ENCODE measurements around the gene DOK3. TPM values are rescaled to one million over a fixed set of nuclear protein-coding genes. Genes with fewer than 3 reads are reported as not detected.
A peak's percentile ranks its signal among the peaks of the same experiment; 100 is the strongest.

DOK3 gene
- total RNA-seq, 4 donors from 2014 or later = 2.1 to 52.0 (median 5.5) TPM

DNA sequence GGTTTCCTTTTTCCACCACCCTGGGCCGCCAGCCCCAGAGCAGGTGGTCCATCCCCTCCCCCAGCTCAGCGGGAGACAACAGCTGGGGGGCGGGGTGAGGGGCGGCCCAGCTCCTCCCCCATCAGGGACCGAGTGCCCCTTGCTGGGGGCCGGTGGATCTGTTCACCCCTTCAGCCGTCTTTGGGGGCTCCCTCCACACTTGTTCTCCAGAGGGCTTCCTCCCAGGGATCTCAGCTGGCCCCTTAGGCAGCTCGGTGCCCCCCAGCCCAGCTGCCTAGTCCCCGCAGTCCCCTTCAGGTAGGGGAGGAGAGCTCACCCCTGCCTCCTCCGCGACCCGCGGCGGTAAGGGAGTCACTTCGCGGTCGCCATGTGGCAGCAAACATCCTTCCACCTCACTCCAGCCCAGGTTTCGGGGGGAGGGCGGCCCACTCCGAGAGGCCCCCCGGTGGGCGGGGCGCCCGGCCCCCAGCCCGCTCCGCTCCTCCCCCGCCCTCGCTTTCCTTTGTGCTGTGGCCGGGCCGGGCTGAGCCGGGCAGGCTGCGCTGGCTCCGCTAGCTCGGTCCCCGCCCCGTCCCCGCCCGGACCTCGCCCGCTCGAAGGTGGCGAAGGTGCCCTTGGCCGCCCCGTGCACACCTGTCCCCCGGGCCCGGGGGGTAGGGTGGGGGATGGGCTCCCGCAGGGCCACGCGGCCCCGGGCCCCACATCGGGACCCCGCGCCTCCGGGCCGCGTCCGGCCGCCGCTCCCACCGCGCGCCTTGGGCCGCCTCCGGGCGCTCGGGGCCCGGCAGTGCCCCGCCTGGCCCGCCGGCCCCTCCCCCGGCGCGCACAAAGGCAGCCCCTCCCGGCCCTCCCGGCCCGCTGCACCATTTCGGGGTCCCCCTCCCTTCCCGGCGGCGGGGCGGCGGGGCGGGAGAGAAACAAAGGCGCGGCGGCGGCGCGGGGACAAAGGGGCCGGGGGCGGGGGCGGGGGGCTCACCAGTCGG, 36.9 kb downstream of the DOK3 start:
- H3K4me3 ChIP-seq = peak overlapping the region; percentile 55 to 71 (median 70)
- H3K36me3 ChIP-seq = no peaks in the 10 kb centered on the region
- peak overlapping the region; percentile 57 to 85 (median 70) for H3K27ac ChIP-seq
- peaks cover 0 to 30% (median 10%) of the 10 kb centered on the region in 4 donors for H3K4me1 ChIP-seq
- TF ChIP-seq, protein P1, sequence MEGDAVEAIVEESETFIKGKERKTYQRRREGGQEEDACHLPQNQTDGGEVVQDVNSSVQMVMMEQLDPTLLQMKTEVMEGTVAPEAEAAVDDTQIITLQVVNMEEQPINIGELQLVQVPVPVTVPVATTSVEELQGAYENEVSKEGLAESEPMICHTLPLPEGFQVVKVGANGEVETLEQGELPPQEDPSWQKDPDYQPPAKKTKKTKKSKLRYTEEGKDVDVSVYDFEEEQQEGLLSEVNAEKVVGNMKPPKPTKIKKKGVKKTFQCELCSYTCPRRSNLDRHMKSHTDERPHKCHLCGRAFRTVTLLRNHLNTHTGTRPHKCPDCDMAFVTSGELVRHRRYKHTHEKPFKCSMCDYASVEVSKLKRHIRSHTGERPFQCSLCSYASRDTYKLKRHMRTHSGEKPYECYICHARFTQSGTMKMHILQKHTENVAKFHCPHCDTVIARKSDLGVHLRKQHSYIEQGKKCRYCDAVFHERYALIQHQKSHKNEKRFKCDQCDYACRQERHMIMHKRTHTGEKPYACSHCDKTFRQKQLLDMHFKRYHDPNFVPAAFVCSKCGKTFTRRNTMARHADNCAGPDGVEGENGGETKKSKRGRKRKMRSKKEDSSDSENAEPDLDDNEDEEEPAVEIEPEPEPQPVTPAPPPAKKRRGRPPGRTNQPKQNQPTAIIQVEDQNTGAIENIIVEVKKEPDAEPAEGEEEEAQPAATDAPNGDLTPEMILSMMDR (IDR thresholded peaks at IDR 0.05) = no peak
- TF ChIP-seq POLR2A (IDR thresholded peaks at IDR 0.05) = no peak
- H3K27me3 ChIP-seq = no peaks in the 10 kb centered on the region
- H3K9me3 ChIP-seq = no peaks in the 10 kb centered on the region
- DNase-seq = peak in 2 of 3 donors; percentile 41 to 74

DNA sequence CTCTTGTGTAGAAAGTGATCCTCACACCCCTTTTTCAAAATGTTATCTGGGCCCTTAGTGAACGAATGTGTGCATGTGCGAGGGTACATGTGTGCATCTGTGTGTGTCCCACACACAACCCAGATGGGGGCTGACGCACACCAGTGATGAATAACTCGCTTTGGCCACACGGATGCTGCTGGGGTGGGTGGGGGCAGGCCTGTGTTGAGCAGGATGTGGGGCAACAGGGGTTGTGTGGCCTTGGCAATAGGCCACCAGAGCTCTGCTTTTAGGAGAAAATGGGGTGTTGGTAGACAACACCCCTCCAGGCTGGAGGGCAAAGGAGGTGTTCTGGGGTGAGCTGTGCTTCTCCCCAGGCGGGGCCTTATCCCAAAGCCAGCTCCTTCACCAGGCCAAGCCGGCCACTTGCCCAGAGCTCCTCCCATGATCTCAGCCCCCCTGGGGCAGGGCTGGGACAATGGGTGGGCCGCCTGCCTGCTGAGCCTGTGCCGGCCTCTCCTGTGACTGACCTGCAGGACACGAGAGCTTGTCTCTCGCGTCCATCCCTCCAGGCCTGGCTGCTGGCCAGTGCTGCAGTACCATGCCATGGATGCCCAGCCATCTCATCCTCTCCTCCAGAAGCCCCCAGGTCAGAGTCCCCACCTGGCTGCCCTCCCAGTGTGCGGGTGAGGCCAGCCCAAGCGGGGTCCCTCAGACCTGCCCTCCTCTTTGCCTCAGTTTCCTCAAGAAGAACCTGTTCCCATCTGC, 37.8 kb downstream of the DOK3 start:
- Histone ChIP-seq H3K27me3 (no peaks in the 10 kb centered on the region), H3K27ac (peak overlapping the region; percentile 36 to 85 (median 70)), H3K4me3 (peak overlapping the region in 3 of 4 donors; percentile 22 to 70 (median 69)), H3K9me3 (no peaks in the 10 kb centered on the region), H3K4me1 (peaks cover 0 to 30% (median 10%) of the 10 kb centered on the region in 4 donors), H3K36me3 (peaks cover 0 to 6% (median 0%) of the 10 kb centered on the region in 3 donors)
- no peak for DNase-seq
- TF ChIP-seq, protein P1 (IDR thresholded peaks at IDR 0.05) = no peak
- no peak for TF ChIP-seq POLR2A (IDR thresholded peaks at IDR 0.05)

DNA sequence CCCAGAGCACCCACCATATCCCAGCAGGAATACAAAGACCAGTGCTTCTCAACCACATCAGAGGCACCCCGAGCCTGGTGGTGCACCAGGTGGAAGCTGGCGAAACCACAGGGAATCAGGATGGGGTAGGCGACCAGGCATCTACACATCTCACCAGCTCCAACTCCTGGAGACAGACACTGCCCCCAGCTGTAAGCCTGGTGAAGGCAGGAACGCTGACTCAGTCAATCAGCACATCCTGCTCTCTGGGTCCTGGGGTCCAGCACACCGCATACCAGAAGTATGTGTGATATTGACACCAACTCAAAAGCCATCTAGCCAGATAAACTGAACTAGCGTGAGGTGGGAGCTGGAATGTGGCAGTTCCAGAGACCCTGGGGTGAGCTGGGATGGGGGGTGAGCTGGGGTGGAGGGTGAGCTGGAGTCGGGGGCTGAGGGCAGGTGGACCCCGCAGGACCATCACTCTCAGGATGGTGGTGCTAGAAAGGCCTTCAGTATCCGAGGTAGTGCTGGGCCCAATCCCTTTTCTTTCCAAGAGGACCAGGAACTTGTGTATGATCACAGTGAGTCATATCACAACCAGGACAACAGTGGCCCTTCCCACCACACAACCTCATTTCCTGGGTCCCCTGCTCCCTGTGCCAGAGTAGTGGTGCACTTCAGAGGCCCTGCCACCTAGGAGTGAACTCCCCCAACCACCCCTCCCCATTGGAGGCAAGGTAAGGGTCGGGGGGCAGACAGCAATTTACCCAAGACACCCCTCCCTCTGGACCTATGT, 38.7 kb downstream of the DOK3 start:
- peaks cover 0 to 14% (median 0%) of the 10 kb centered on the region in 3 donors for H3K36me3 ChIP-seq
- no peak for DNase-seq
- peaks cover 0 to 28% (median 10%) of the 10 kb centered on the region in 4 donors for H3K4me1 ChIP-seq
- no peak overlapping the region for H3K4me3 ChIP-seq
- no peak for TF ChIP-seq POLR2A (IDR thresholded peaks at IDR 0.05)
- TF ChIP-seq, protein P1 (IDR thresholded peaks at IDR 0.05) = no peak
- H3K9me3 ChIP-seq = no peaks in the 10 kb centered on the region
- no peaks in the 10 kb centered on the region for H3K27me3 ChIP-seq
- peak overlapping the region in 2 of 4 donors; percentile 77 to 85 for H3K27ac ChIP-seq

DNA sequence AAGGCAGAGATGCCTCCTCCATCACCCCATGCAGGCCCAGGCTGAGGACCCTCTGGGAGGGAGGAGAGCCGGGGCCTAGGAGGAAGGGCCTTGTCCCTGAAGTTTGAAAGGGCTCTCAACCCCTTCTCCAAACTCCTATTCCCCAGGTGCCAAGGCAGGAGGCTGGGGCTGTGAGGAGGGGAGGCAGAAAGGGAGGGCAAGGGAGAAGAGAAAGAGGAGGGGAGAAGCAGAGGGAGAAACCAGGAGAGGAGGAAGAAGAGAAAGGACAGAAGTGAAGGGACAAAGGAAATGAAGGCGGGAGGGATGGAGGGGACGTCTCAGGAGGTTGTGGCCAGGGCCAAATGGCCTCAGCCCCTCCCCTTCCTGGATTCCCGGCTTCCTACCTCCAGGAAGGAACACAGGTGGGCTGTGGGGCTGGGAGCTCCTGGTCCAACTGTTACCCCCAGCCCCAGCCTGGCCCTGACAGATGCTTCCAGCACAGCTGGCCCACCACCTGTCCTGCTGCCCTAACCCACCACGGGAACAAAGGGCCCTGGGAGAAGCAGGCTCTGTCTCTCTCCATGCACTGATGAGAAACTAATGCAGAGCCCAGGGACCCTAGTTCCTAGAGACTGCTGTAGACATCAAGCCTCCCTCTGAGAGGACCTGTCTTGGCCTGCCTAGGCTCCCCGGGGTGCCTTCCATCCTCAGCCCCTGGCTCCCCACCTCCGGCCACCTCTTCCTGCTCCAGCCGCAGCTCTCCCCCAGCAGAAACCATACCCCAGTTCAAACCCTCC, 39.7 kb downstream of the DOK3 start:
- H3K4me3 ChIP-seq = no peak overlapping the region
- TF ChIP-seq POLR2A (IDR thresholded peaks at IDR 0.05) = no peak
- TF ChIP-seq, protein P1 (IDR thresholded peaks at IDR 0.05) = no peak
- H3K36me3 ChIP-seq = peaks cover 0 to 19% (median 0%) of the 10 kb centered on the region in 3 donors
- no peak for DNase-seq
- peaks cover 0 to 22% (median 10%) of the 10 kb centered on the region in 4 donors for H3K4me1 ChIP-seq
- no peaks in the 10 kb centered on the region for H3K27me3 ChIP-seq
- peak overlapping the region in 1 of 4 donors; percentile 22 for H3K27ac ChIP-seq
- no peaks in the 10 kb centered on the region for H3K9me3 ChIP-seq
